LNCAP (cell line): ENCODE results near the gene ARHGAP15.

Source experiments
- CTCF ChIP-seq: fragments of 450-650 bp; IDR thresholded peaks from 2 replicates; pipeline ENCODE4 v1.5.1; 2017; ENCODE audit warnings: mild to moderate bottlenecking

The ARHGAP15 gene

GRCh38 chr2:143732871-143733270 lies 603.7 kb downstream of the ARHGAP15 start:
- TF ChIP-seq CTCF: no peak

GRCh38 chr2:143734507-143734906 lies 605.3 kb downstream of the ARHGAP15 start:
- no peak for TF ChIP-seq CTCF

- no peak for TF ChIP-seq CTCF
Observed at GRCh38 chr2:143736904-143737303, 607.7 kb downstream of the ARHGAP15 start.

GRCh38 chr2:143740431-143740830 lies 611.2 kb downstream of the ARHGAP15 start:
- TF ChIP-seq CTCF: no peak

- TF ChIP-seq CTCF: no peak
Observed at GRCh38 chr2:143741205-143741604, 612.0 kb downstream of the ARHGAP15 start.

GRCh38 chr2:143742581-143742980 lies 613.4 kb downstream of the ARHGAP15 start:
- no peak for TF ChIP-seq CTCF

- TF ChIP-seq CTCF: no peak
Observed at GRCh38 chr2:143744114-143744513, 614.9 kb downstream of the ARHGAP15 start.

- no peak for TF ChIP-seq CTCF
Observed at GRCh38 chr2:143745060-143745459, 615.8 kb downstream of the ARHGAP15 start.
